ENCODE results near the gene NR2F1-AS1. TPM values are rescaled to one million over a fixed set of nuclear protein-coding genes. Genes with fewer than 3 reads are reported as not detected.

NR2F1-AS1 gene
- total and polyA plus RNA-seq, 2 donors (not counting 3 experiments of a cell fraction or from before 2014, with no cell fraction given), result 4.2 to 13.8 TPM

- DNase-seq (ENCODE audit: low read depth, low spot score) (no peak), FAIRE-seq (no peak)
- Histone ChIP-seq H3K9ac (replicated peaks; ENCODE audit: extremely low read depth, insufficient read depth, low read length) (no peak overlapping the region), H2AFZ (ENCODE audit: low read depth, low read length) (no peak overlapping the region), H3K27me3 (ENCODE audit: control insufficient read depth in 2 of 2, insufficient read depth in 2 of 2, low read length in 2 of 2) (no peaks in the 10 kb centered on the region), H3K9me3 (replicated peaks; ENCODE audit: control insufficient read depth, insufficient read depth, low read length) (no peaks in the 10 kb centered on the region), H3K9me1 (replicated peaks; ENCODE audit: control insufficient read depth, extremely low read depth, insufficient read depth, low read length) (no peaks in the 10 kb centered on the region), H3K4me2 (ENCODE audit: insufficient read depth, low read length) (no peak overlapping the region), H4K20me1 (replicated peaks; ENCODE audit: control insufficient read depth, extremely low read depth, insufficient read depth, low read length) (no peaks in the 10 kb centered on the region), H3K4me1 (ENCODE audit: control insufficient read depth, extremely low read depth, insufficient read depth, low read length) (peaks cover 14% of the 10 kb centered on the region), H3K4me3 (replicated peaks in 1 of 3; ENCODE audit: insufficient read depth in 1 of 3, low read depth in 1 of 3, low read length in 3 of 3) (no peak overlapping the region), H3K79me2 (ENCODE audit: control insufficient read depth, insufficient read depth, low read length) (peaks cover 25% of the 10 kb centered on the region), H3K27ac (ENCODE audit: insufficient read depth, low read depth, low read length) (no peak overlapping the region), H3K36me3 (ENCODE audit: control insufficient read depth in 2 of 2, extremely low read depth in 1 of 2, insufficient read depth in 2 of 2, low read length in 2 of 2) (no peaks in the 10 kb centered on the region)
- TF ChIP-seq JUN (IDR thresholded peaks at IDR 0.05; ENCODE audit: borderline replicate concordance, insufficient read depth, insufficient read length, low read depth) (no peak), POLR2AphosphoS5 (IDR thresholded peaks at IDR 0.05; ENCODE audit: insufficient read depth, low read depth, low read length) (no peak), MAX (IDR thresholded peaks at IDR 0.05; ENCODE audit: insufficient read depth, insufficient read length) (no peak), CTCF (IDR thresholded peaks at IDR 0.05; ENCODE audit: extremely low read depth in 1 of 2, insufficient read depth in 1 of 2, low read depth in 1 of 2, low read length in 2 of 2) (no peak), POLR2A (IDR thresholded peaks at IDR 0.05; ENCODE audit: low read depth, low read length) (no peak), GATA2 (IDR thresholded peaks at IDR 0.05; ENCODE audit: insufficient read depth, insufficient read length, low read depth, low read length) (no peak)
- ChIA-PET POLR2A (no interaction called here), CTCF (interaction anchor here (0.9 to 1.7 kb wide), 3 partner anchors 12 to 667 kb away, joined by 3 to 7 read pairs (median 4); no protein-coding TSS in a partner anchor)
- intact Hi-C loops (cut with micrococcal nuclease), result no loop called here
- dilution Hi-C loops (cut with MboI; ENCODE audit: extremely low pct_ligation_motif_present, low sequenced_read_pairs), result no loop called here
- BruUV-seq (replicated peaks), result no TSS peak
Observed at GRCh38 chr5:93575461-93576414, 5.3 kb downstream of the NR2F1-AS1 start.
